Muscle of arm (tissue), 12 donors: ENCODE data around the gene PTPRT. TPM values are rescaled to one million over a fixed set of nuclear protein-coding genes. Genes with fewer than 3 reads are reported as not detected.
A peak's percentile ranks its signal among the peaks of the same experiment; 100 is the strongest.

Experiments used
- DNase-seq: peaks from one replicate; pipeline ENCODE4 v3.0.0-alpha.2; 2013
- polyA plus RNA-seq, 12 donors: library from polyadenylated mRNA; unstranded; fragments of 120-200 nt; gene quantifications; one replicate each; pipeline ENCODE4 v1.2.1, GENCODE V29; 2013; ENCODE audit not compliant: insufficient read length in 12 of 12

The PTPRT gene
- polyA plus RNA-seq, 12 donors = 0.24 to 1.2 (median 0.50) TPM; not detected in 2

- no peak for DNase-seq
Observed at GRCh38 chr20:42051921-42052320, 1137.8 kb downstream of the PTPRT start.

GRCh38 chr20:42046371-42047085, 1143.2 kb downstream of the PTPRT start:
- DNase-seq = no peak

- no peak for DNase-seq
Observed at GRCh38 chr20:42043921-42044320, 1145.8 kb downstream of the PTPRT start.

- DNase-seq = no peak
Observed at GRCh38 chr20:42041000-42041565, 1148.6 kb downstream of the PTPRT start.

- no peak for DNase-seq
Observed at GRCh38 chr20:42027746-42028268, 1161.9 kb downstream of the PTPRT start.

- no peak for DNase-seq
Observed at GRCh38 chr20:42026599-42026998, 1163.1 kb downstream of the PTPRT start.

GRCh38 chr20:42024653-42025052, 1165.1 kb downstream of the PTPRT start:
- DNase-seq = peak; percentile 21
